ENCODE data around the gene NTM.

The NTM gene

DNA sequence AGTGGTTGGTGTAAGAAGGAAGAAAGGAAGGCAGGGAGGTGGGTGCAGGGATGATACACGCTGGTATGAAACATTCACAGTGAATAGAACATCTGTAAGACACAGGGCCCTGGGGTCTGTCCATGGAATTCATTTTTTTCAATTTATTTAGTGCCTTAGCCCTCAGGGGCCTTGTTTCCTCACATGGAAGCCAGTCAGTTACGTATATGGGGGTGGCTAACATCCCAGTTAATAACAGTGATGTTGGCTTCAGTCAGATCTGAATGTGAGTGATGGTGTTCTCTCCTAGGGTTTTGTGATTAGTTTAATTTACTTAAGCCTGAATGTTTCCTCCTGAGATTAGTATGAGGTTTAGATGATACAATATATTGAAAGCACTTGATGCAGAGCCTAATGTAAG, 577.1 kb downstream of the NTM start:
- H3K9me3 ChIP-seq (ENCODE audit: severe bottlenecking) = no peaks in the 10 kb centered on the region
- TF ChIP-seq, protein P1, sequence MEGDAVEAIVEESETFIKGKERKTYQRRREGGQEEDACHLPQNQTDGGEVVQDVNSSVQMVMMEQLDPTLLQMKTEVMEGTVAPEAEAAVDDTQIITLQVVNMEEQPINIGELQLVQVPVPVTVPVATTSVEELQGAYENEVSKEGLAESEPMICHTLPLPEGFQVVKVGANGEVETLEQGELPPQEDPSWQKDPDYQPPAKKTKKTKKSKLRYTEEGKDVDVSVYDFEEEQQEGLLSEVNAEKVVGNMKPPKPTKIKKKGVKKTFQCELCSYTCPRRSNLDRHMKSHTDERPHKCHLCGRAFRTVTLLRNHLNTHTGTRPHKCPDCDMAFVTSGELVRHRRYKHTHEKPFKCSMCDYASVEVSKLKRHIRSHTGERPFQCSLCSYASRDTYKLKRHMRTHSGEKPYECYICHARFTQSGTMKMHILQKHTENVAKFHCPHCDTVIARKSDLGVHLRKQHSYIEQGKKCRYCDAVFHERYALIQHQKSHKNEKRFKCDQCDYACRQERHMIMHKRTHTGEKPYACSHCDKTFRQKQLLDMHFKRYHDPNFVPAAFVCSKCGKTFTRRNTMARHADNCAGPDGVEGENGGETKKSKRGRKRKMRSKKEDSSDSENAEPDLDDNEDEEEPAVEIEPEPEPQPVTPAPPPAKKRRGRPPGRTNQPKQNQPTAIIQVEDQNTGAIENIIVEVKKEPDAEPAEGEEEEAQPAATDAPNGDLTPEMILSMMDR (IDR thresholded peaks at IDR 0.05; ENCODE audit: poor library complexity, severe bottlenecking) = no peak
- H3K27me3 ChIP-seq (ENCODE audit: insufficient read depth, poor library complexity, severe bottlenecking) = no peaks in the 10 kb centered on the region
- no peak overlapping the region for H3K4me3 ChIP-seq (ENCODE audit: severe bottlenecking)
- no peak for DNase-seq (ENCODE audit: low spot score)
- ATAC-seq (ENCODE audit: low read depth) = no peak
- H3K4me1 ChIP-seq (ENCODE audit: insufficient read depth, poor library complexity, severe bottlenecking) = peaks cover 9% of the 10 kb centered on the region
- peaks cover 15% of the 10 kb centered on the region for H3K36me3 ChIP-seq (ENCODE audit: low read depth)
- H3K27ac ChIP-seq (ENCODE audit: poor library complexity, severe bottlenecking) = no peak overlapping the region

DNA sequence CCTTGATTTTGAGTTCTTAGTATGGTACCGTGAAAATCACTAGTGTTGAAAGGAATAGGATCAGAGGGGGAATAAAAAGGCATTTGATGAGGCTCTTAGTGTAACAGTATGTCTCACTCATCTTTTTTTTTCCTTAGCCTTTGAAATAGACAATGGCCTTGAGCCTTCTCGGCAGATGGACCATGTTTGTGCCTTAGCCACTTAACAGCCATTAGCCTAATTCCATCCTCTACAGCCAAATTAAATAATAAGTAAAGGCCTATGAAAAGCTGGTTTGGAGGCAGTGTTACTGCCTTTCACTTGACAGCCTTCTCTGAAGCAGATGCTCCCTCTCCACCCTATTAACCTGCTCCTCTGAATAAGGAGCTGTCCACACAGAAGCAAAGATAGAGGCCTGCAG, 580.7 kb downstream of the NTM start:
- no peak for ATAC-seq (ENCODE audit: low read depth)
- TF ChIP-seq, protein P1 (IDR thresholded peaks at IDR 0.05; ENCODE audit: poor library complexity, severe bottlenecking) = no peak
- H3K4me1 ChIP-seq (ENCODE audit: insufficient read depth, poor library complexity, severe bottlenecking) = peaks cover 7% of the 10 kb centered on the region
- no peak overlapping the region for H3K4me3 ChIP-seq (ENCODE audit: severe bottlenecking)
- H3K36me3 ChIP-seq (ENCODE audit: low read depth) = peaks cover 18% of the 10 kb centered on the region
- H3K27ac ChIP-seq (ENCODE audit: poor library complexity, severe bottlenecking) = no peak overlapping the region
- no peaks in the 10 kb centered on the region for H3K9me3 ChIP-seq (ENCODE audit: severe bottlenecking)
- no peaks in the 10 kb centered on the region for H3K27me3 ChIP-seq (ENCODE audit: insufficient read depth, poor library complexity, severe bottlenecking)
- DNase-seq (ENCODE audit: low spot score) = no peak

DNA sequence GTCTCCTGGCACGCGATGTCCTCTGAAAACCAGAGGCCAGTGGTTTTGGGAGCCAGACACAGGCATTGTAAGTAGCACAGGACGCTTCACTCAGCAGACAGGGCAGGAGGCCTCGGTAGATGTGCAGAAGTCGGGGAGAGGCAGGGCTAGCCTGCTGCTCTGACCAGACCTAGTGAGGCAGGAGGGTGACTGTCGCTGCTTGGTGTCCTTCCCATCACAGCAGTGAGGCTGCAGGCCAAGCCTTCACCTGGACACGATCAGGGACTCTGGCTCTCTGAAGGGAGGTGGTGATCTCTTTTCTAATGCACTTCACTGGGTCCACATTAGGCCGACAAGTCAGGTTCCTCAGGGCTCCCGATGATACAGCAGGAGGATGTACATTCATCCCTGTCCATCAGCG, 583.7 kb downstream of the NTM start:
- TF ChIP-seq, protein P1 (IDR thresholded peaks at IDR 0.05; ENCODE audit: poor library complexity, severe bottlenecking) = no peak
- ATAC-seq (ENCODE audit: low read depth) = no peak

DNA sequence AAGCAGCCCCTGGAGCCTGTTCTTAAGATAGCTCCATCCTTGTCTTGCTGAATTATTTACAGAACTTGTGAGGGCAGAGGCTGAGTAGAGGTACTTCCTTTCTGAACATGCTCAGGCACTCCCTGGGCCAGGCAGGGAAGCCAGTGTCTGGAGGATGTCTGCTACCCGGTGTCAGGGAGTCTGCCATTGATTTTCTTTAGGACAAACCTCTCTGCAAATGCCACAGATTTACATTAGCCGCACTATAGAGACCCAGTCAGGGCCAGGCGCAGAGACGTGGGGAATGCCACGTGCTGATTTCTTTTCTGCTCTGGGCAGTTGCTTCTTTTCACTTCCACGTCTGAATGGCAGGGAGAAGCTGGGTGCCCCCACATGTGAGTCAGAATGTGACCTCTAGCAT, 585.5 kb downstream of the NTM start:
- Histone ChIP-seq H3K9me3 (ENCODE audit: severe bottlenecking) (no peaks in the 10 kb centered on the region), H3K4me3 (ENCODE audit: severe bottlenecking) (no peak overlapping the region), H3K27ac (ENCODE audit: poor library complexity, severe bottlenecking) (peak overlapping the region; percentile 34), H3K27me3 (ENCODE audit: insufficient read depth, poor library complexity, severe bottlenecking) (no peaks in the 10 kb centered on the region), H3K36me3 (ENCODE audit: low read depth) (peaks cover 20% of the 10 kb centered on the region; the same call in 1 of the 2 replicates), H3K4me1 (ENCODE audit: insufficient read depth, poor library complexity, severe bottlenecking) (peaks cover 7% of the 10 kb centered on the region)
- DNase-seq (ENCODE audit: low spot score) = no peak
- peak; percentile 72 for ATAC-seq (ENCODE audit: low read depth)
- TF ChIP-seq, protein P1 (IDR thresholded peaks at IDR 0.05; ENCODE audit: poor library complexity, severe bottlenecking) = no peak

More for the DNA sequence above, 583.7 kb downstream of the NTM start:
- peaks cover 11% of the 10 kb centered on the region; the same call in 1 of the 2 replicates for H3K36me3 ChIP-seq (ENCODE audit: low read depth)
- peaks cover 7% of the 10 kb centered on the region for H3K4me1 ChIP-seq (ENCODE audit: insufficient read depth, poor library complexity, severe bottlenecking)
- H3K27ac ChIP-seq (ENCODE audit: poor library complexity, severe bottlenecking) = no peak overlapping the region
- no peak overlapping the region for H3K4me3 ChIP-seq (ENCODE audit: severe bottlenecking)
- DNase-seq (ENCODE audit: low spot score) = no peak
- H3K27me3 ChIP-seq (ENCODE audit: insufficient read depth, poor library complexity, severe bottlenecking) = no peaks in the 10 kb centered on the region
- no peaks in the 10 kb centered on the region for H3K9me3 ChIP-seq (ENCODE audit: severe bottlenecking)

DNA sequence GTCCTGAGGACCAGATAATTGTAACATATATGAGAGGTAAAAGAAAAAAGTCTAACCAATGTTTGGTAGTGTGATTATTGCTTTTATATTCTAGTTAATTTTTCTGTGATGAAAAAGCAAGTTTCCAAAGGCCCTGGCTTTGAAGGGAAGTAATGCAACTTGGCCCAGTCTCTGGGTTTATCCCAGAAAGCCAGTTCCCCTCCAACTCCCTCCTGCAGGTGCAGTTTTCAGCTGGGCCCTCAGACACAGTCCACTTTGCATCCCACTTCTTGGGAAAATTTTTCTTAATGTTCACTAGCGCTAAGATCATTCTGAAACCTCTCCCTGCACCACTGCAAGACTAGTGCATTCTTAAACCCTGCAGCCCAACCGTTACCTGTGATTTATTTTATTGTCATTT, 586.8 kb downstream of the NTM start:
- Histone ChIP-seq H3K27ac (ENCODE audit: poor library complexity, severe bottlenecking) (no peak overlapping the region), H3K9me3 (ENCODE audit: severe bottlenecking) (no peaks in the 10 kb centered on the region), H3K4me1 (ENCODE audit: insufficient read depth, poor library complexity, severe bottlenecking) (peaks cover 7% of the 10 kb centered on the region), H3K36me3 (ENCODE audit: low read depth) (peaks cover 20% of the 10 kb centered on the region; the same call in 1 of the 2 replicates), H3K4me3 (ENCODE audit: severe bottlenecking) (no peak overlapping the region), H3K27me3 (ENCODE audit: insufficient read depth, poor library complexity, severe bottlenecking) (no peaks in the 10 kb centered on the region)
- DNase-seq (ENCODE audit: low spot score) (no peak), ATAC-seq (ENCODE audit: low read depth) (no peak)
- TF ChIP-seq, protein P1 (IDR thresholded peaks at IDR 0.05; ENCODE audit: poor library complexity, severe bottlenecking) = no peak
